Measurements from ENCODE around the gene TRMO. TPM values are rescaled to one million over a fixed set of nuclear protein-coding genes. Genes with fewer than 3 reads are reported as not detected.

Gene TRMO
- total and polyA plus RNA-seq, 2 of the 13 experiments (the other 11 are each of a cell fraction or from before 2014, with no cell fraction given) = 8.7 to 18.6 TPM

GRCh38 chr9:97921959-97922724, at the start of gene TRMO (continued):
- TF ChIP-seq ZNF598 (CRISPR knock-in tag; IDR thresholded peaks at IDR 0.05; ENCODE audit: borderline replicate concordance) (peak; percentile 99), SPEN (CRISPR knock-in tag; IDR thresholded peaks at IDR 0.05; ENCODE audit: low read depth) (peak; percentile 97), CBX1 (IDR thresholded peaks at IDR 0.05; ENCODE audit: low read depth) (peak; percentile 88), ZNF251 (CRISPR knock-in tag; IDR thresholded peaks at IDR 0.05) (peak; percentile 32; the same call in 1 of the 2 replicates), ZNF256 (CRISPR knock-in tag; conservative IDR thresholded peaks at IDR 0.05) (peak; percentile 44), BCL6 (CRISPR knock-in tag; IDR thresholded peaks at IDR 0.05) (peak; percentile 68; the same call in 1 of the 2 replicates), HNF4A (CRISPR knock-in tag; IDR thresholded peaks at IDR 0.05) (peak; percentile 15; the same call in 1 of the 2 replicates), CC2D1A (CRISPR knock-in tag; IDR thresholded peaks at IDR 0.05) (no peak), MBNL3 (CRISPR knock-in tag; conservative IDR thresholded peaks at IDR 0.05) (no peak), MTF1 (CRISPR knock-in tag; IDR thresholded peaks at IDR 0.05) (no peak), ZNF18 (CRISPR knock-in tag; IDR thresholded peaks at IDR 0.05; ENCODE audit: insufficient replicate concordance) (peak; percentile 69), NR2F1 (CRISPR knock-in tag; IDR thresholded peaks at IDR 0.05) (peak in 1 of 2 experiments; percentile 60; a peak in 1 of 4 replicates), CSRNP2 (CRISPR knock-in tag; conservative IDR thresholded peaks at IDR 0.05; ENCODE audit: low read depth) (no peak), HOXA3 (CRISPR knock-in tag; IDR thresholded peaks at IDR 0.05) (peak; percentile 99), ZC3H13 (CRISPR knock-in tag; IDR thresholded peaks at IDR 0.05) (no peak; the same call in 1 of the 2 replicates), FOXP4 (CRISPR knock-in tag; IDR thresholded peaks at IDR 0.05) (peak; percentile 64), ZHX2 (IDR thresholded peaks at IDR 0.05; ENCODE audit: low read depth) (peak; percentile 98), ZHX2 (CRISPR knock-in tag; IDR thresholded peaks at IDR 0.05; ENCODE audit: borderline replicate concordance) (peak; percentile 88; the same call in 1 of the 2 replicates)
